Tibial artery (tissue), 4 donors: ENCODE measurements around the gene CENPO.

Experiments used
- DNase-seq, 2 donors: peaks; one replicate each; pipeline ENCODE4 v3.0.0-alpha.2; 2019
- H3K27ac ChIP-seq, 2 donors: fragments of 200-600 bp; sonication (generic) in 1 of 2; 1 replicate in 1 of 2; 2 replicates in 1 of 2; pipeline ENCODE4 v1.5.1; 2018 to 2019; ENCODE audit warnings: mild to moderate bottlenecking in 1 of 2
- H3K27me3 ChIP-seq, 2 donors: fragments of 200-600 bp; sonication (generic) in 1 of 2; one replicate each; pipeline versions ENCODE4 v1.5.1 to v1.6.0; 2016 to 2019
- H3K36me3 ChIP-seq, 3 donors: fragments of 200-600 bp; sonication (generic) in 2 of 3; one replicate each; pipeline ENCODE4 v1.5.1; 2016 to 2019; ENCODE audit warnings: mild to moderate bottlenecking in 2 of 3
- H3K4me1 ChIP-seq, 4 donors: fragments of 200-600 bp; sonication (generic) in 2 of 4; 1 replicate in 3 of 4; 2 replicates in 1 of 4; pipeline ENCODE4 v1.5.1; 2016 to 2019
- H3K4me3 ChIP-seq, 2 donors: fragments of 200-600 bp; sonication (generic) in 1 of 2; 1 replicate in 1 of 2; 2 replicates in 1 of 2; pipeline ENCODE4 v1.5.1; 2018 to 2019; ENCODE audit warnings: mild to moderate bottlenecking in 2 of 2
- H3K9me3 ChIP-seq, 3 donors: fragments of 200-600 bp; sonication (generic) in 1 of 3; one replicate each; pipeline ENCODE4 v1.5.1; 2016 to 2019
- CTCF ChIP-seq, 2 experiments: fragments of 200-600 bp in 1 of 2; fragments of 450-650 bp in 1 of 2; IDR thresholded peaks; one replicate each; pipeline ENCODE4 v1.5.1; 2017 to 2019; ENCODE audit warnings: antibody characterized with exemption in 2 of 2, mild to moderate bottlenecking in 1 of 2, moderate library complexity in 1 of 2
- intact Hi-C: fragments of 100-400 bp; cut with DNase I; formaldehyde crosslinking; loops from one replicate; pipeline ENCODE4 v1.15.0; 2023; ENCODE audit warnings: low total_unique reads

The CENPO gene

GRCh38 chr2:24827321-24828237 lies 34.4 kb downstream of the CENPO start:
- H3K9me3 ChIP-seq: no peaks in the 10 kb centered on the region
- intact Hi-C loops: loop anchor here (2.0 kb wide), 1 partner anchor 419 kb away; no protein-coding TSS in a partner anchor
- H3K4me1 ChIP-seq: peaks cover 0 to 9% (median 3%) of the 10 kb centered on the region in 4 donors
- no peak overlapping the region for H3K4me3 ChIP-seq
- H3K36me3 ChIP-seq: peaks cover 5 to 47% (median 38%) of the 10 kb centered on the region in 3 donors
- no peaks in the 10 kb centered on the region for H3K27me3 ChIP-seq
- no peak overlapping the region for H3K27ac ChIP-seq
- DNase-seq: peak; percentile 82 to 86
- peak; percentile 84 to 91 for TF ChIP-seq CTCF (IDR thresholded peaks at IDR 0.05)

- intact Hi-C loops: no loop called here
- DNase-seq: peak in 1 of 2 donors; percentile 62
- Histone ChIP-seq H3K27ac (no peak overlapping the region), H3K9me3 (no peaks in the 10 kb centered on the region), H3K36me3 (peaks cover 0 to 44% (median 34%) of the 10 kb centered on the region in 3 donors), H3K4me3 (no peak overlapping the region), H3K27me3 (no peaks in the 10 kb centered on the region), H3K4me1 (peaks cover 0 to 9% (median 3%) of the 10 kb centered on the region in 4 donors)
- no peak for TF ChIP-seq CTCF (IDR thresholded peaks at IDR 0.05)
Measured at GRCh38 chr2:24828238-24828996, 35.2 kb downstream of the CENPO start.

- peaks cover 0 to 9% (median 3%) of the 10 kb centered on the region in 4 donors for H3K4me1 ChIP-seq
- H3K4me3 ChIP-seq: no peak overlapping the region
- intact Hi-C loops: no loop called here
- no peak overlapping the region for H3K27ac ChIP-seq
- H3K9me3 ChIP-seq: no peaks in the 10 kb centered on the region
- DNase-seq: peak in 1 of 2 donors; percentile 44
- H3K27me3 ChIP-seq: no peaks in the 10 kb centered on the region
- TF ChIP-seq CTCF (IDR thresholded peaks at IDR 0.05): no peak
- H3K36me3 ChIP-seq: peaks cover 9 to 55% (median 42%) of the 10 kb centered on the region in 3 donors
Measured at GRCh38 chr2:24830351-24830750, 37.1 kb downstream of the CENPO start.

DNA sequence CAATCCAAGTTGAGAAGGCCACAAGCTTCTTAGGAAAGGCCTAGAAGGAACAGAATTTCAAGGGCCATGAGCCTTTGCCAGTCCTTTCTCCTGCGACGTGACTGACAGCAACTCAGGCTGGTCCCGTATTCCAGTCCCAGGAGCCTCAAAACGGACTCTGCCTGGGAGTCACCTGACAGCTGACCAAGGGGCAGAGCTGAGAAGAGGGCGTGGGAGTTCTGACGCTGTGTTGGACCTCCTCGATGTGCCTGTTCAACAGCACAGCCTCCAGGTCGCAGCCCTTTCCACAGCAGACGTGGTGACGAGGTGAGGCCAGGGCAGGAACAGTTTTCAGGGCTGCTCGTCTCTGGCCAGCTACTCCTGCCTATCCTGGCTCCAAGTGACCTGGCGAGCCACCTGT lies 37.6 kb downstream of the CENPO start:
- no peaks in the 10 kb centered on the region for H3K9me3 ChIP-seq
- peak in 1 of 2 donors; percentile 37 for DNase-seq
- TF ChIP-seq CTCF (IDR thresholded peaks at IDR 0.05): no peak
- peaks cover 0 to 9% (median 3%) of the 10 kb centered on the region in 4 donors for H3K4me1 ChIP-seq
- no peak overlapping the region for H3K27ac ChIP-seq
- intact Hi-C loops: no loop called here
- H3K27me3 ChIP-seq: no peaks in the 10 kb centered on the region
- peaks cover 9 to 56% (median 42%) of the 10 kb centered on the region in 3 donors for H3K36me3 ChIP-seq
- H3K4me3 ChIP-seq: no peak overlapping the region

DNA sequence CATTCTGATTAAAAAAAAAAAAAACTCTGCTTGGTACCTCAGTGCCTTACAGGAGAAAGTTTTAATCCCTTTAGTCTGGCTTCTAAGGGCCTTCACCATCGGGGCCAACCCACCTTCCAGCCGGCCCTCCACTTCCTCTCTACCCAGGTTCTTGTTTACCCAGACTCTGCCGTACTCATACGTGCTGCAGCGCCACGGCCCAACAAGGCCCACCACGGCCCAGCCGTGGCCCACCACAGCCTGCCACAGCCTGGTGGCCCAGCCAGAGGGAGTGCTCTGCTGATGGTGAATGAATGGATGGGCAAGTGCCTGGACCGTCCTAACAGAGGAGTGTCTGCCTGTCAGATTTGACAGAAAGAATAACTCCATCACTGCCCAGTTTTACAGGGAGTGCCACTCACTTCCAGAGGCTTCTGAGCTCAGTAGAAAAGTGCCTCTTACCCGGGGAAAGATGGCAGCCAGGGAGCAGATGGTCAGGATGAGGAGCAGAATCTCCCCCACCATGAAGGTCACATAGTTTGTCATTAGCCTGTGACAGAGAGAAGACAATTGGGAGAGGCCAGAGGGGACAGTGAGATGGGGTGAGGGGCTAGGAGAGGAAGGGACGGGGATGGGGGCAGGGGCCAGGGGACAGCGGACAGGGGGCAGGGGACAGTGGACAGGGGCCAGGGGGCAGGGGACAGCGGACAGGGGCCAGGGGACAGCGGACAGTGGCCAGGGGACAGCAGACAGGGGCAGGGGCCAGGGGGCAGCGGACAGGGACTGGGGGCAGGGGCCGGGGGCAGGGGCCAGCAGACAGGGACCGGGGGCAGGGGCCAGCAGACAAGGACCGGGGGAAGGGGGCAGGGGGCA lies 38.2 kb downstream of the CENPO start:
- no peaks in the 10 kb centered on the region for H3K9me3 ChIP-seq
- TF ChIP-seq CTCF (IDR thresholded peaks at IDR 0.05): no peak
- peak in 1 of 2 donors; percentile 53 for DNase-seq
- no peak overlapping the region for H3K4me3 ChIP-seq
- H3K27ac ChIP-seq: no peak overlapping the region
- peaks cover 9 to 56% (median 46%) of the 10 kb centered on the region in 3 donors for H3K36me3 ChIP-seq
- peaks cover 0 to 9% (median 3%) of the 10 kb centered on the region in 4 donors for H3K4me1 ChIP-seq
- no peaks in the 10 kb centered on the region for H3K27me3 ChIP-seq
- intact Hi-C loops: no loop called here
